HG03378 (cell line): ENCODE measurements around the gene ADAMTSL3.
"Not testable (repeated sequence)": the region's sequence is repeated elsewhere in the genome, so short reads cannot be mapped to it uniquely, and the experiment has no call there.

Experiments used
- ATAC-seq: cut with Tn5 transposase; IDR thresholded peaks from one replicate; pipeline ENCODE4 v1.9.1; 2021; ENCODE audit warnings: mild to moderate bottlenecking, moderate library complexity; ENCODE audit not compliant: unreplicated experiment

ADAMTSL3 gene

GRCh38 chr15:83745771-83746170, 91.8 kb downstream of the ADAMTSL3 start:
- no peak for ATAC-seq

- no peak for ATAC-seq
Observed at GRCh38 chr15:83746231-83746630, 92.3 kb downstream of the ADAMTSL3 start.

GRCh38 chr15:83747050-83747717, 93.3 kb downstream of the ADAMTSL3 start:
- ATAC-seq, result no peak

GRCh38 chr15:83747718-83748110, 93.8 kb downstream of the ADAMTSL3 start:
- no peak for ATAC-seq

DNA sequence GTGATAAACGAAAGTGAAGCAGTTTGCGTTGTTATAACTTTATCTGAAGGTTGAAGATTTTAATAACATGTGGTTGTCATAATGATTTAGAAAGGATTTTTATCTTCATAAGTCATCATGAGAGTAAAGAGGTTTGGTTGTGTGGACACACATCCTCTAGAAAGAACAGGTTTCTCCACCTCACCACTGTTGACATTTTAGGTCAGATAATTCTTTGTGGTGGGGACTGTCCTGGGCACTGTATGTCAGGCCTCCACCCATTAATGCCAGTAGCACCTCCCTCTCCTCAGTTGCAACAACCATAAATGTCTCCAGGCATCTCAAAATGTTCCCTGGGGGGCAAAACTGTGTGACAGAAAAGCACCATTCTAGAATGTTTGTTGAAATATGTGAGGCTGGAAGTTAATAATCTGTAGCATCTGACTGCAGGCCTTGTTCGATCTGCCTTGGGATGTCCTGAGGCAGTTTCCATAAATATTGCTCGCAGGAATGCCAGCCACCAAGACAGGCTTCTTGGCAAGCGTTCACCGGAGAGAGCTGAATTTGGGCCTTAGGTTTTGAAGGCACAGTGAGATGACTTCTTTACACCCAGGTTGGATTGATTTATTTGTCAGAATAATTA, 100.1 kb downstream of the ADAMTSL3 start:
- no peak for ATAC-seq

- not testable (repeated sequence) for ATAC-seq
Observed at GRCh38 chr15:83757291-83757690, 103.4 kb downstream of the ADAMTSL3 start.

GRCh38 chr15:83762367-83762766, 108.4 kb downstream of the ADAMTSL3 start:
- no peak for ATAC-seq

DNA sequence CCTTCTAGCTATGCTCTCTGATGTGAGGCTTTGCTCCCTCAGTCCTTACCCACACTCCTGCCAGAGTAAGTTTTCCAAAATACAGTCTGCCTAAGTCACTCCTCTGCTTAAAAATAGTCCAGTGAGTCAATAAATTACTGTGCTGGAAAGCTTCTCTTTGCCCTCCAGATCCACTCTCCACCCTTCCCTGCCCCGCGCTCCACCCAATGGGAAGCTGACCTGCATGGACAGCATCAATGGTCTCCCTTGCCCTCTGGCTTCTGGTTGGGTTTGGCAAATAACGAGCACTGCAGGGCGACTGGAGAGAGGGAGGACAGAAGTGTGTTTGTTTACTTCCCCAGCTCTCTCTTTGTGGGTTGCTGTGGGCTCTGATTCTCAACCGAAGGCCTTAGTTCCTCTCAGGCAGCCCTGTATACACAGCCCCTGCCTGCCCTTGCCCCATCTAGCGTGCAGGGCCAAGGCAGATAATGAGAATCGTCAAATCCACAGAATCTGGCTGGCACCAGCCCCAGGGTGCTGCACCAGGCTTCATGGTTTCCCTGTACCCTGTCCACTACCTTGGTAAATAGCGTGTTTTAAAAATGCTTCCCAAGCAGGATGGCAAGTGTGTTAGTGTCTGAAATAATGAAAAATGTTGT, 110.4 kb downstream of the ADAMTSL3 start:
- no peak for ATAC-seq

GRCh38 chr15:83766339-83766738, 112.4 kb downstream of the ADAMTSL3 start:
- ATAC-seq, result no peak

GRCh38 chr15:83767741-83768140, 113.8 kb downstream of the ADAMTSL3 start:
- ATAC-seq, result no peak

DNA sequence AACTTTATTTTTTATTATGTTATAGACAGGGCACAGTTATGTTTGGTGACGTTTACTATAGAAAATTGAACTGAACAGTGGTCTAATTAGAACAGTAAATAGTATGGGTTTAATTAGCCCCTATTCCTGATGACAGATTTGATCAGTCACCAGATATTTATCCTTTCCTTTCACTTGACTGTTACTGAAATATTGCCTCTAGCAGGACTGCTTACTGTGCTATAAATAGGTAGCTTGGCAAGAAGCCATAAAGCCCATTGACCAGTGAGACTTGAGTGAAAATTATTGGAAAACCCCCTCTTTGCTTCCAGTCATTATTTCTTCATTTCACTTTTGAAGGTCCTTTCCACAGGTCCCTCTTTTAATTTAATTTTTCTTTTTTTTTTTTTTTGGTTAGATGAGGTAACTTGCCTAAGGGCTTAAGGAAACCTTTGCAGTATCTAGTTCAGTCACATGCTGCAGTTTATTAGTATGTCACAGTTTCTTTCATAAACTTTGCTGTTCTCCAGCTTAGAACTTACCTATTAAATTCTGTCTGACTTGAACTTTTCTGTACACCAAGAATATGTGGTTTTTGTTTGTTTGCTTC, 115.6 kb downstream of the ADAMTSL3 start:
- no peak for ATAC-seq

DNA sequence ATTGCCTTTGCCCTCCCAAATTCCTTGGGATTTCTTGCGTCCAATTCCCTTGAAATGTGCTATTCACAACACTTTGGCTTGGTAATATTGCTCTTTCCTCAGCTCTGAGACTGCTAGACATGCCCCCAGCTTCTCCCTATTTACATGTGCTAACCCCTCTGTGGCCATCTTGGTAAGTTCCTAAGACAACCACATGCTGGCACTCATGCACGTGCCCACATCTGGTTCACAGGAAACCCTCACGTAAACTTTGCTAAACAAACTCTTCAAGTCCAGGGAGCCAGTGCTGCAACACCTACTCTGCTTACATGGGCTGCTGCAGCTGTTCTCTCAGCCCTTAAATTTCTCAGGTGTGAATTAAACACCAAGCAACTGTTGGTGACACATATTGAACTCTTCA, 121.8 kb downstream of the ADAMTSL3 start:
- ATAC-seq, result no peak

GRCh38 chr15:83776986-83777385, 123.1 kb downstream of the ADAMTSL3 start:
- ATAC-seq, result no peak

DNA sequence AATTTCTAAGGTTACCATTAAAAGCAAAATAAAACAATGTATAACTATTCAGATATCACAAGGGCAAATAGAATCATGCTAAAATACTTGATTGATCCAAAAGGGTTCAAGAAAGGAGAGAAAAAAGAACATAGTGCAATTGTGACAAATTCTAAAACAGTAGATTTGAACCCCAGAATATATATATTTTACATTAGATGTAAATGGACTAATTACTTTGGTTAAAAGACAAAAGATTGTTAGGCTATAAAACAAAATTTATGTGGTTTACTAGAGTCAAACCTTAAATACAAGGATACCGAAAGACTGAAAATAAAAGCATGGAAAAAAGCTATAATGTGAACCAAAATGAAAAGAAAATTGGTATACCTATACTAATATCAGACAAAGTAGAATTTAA, 129.3 kb downstream of the ADAMTSL3 start:
- no peak for ATAC-seq

DNA sequence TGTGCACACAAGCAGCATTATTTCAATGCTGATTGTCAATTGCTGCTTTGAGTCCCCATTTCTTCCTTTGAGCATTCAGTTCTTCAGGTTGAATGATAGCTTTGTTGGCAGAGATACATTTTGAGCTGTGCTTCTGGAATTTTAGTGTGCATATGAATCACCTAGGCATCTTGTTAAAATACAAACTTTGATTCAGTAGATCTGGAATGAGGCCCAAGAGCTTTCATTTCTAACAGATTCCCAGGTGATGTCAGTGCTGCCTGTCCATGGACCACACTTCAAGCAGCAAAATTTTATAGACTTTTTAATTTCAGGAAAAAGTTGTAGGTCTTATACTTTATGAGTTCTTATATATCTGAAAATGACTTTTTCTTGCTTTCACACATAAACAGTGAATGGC, 131.1 kb downstream of the ADAMTSL3 start:
- no peak for ATAC-seq

- no peak for ATAC-seq
Observed at GRCh38 chr15:83786336-83786735, 132.4 kb downstream of the ADAMTSL3 start.

- no peak for ATAC-seq
Observed at GRCh38 chr15:83793069-83793468, 139.1 kb downstream of the ADAMTSL3 start.

DNA sequence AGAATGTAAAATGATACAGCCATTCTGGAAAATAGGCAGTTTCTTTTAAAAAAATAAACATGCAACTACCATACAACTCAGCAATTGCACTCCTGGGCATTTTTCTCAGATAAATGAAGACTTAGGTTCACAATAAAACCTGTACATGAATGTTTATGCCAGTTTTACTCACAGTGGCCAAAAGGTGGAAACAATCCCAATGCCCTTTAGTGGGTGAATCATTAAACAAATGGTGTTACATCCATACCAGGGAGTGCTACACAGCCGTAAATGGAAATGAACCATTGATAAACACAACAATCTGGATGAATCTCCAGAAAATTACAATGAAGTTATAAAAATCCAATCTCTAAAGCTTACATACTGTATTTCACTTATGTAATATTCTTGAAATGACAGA, 140.3 kb downstream of the ADAMTSL3 start:
- ATAC-seq, result no peak

GRCh38 chr15:83809345-83809744, 155.4 kb downstream of the ADAMTSL3 start:
- ATAC-seq, result no peak

DNA sequence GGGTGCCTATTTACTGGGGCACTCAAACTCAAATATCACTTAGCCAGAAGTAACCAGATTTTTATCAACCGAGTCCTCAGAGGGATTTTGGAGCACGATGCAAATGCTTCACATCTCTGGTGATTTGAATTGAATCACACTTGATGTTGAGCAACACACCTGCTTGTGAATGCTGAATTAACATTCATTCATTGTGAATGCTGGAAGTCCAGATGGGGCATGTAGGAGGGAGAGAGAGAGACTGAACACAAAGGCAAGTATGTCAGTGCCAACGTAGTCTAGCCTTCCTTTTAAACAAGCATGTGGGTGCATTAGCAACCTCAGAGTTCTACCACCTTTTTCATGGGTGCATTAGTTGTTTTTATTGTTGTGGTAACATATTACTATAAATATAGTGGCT, 156.2 kb downstream of the ADAMTSL3 start:
- no peak for ATAC-seq

DNA sequence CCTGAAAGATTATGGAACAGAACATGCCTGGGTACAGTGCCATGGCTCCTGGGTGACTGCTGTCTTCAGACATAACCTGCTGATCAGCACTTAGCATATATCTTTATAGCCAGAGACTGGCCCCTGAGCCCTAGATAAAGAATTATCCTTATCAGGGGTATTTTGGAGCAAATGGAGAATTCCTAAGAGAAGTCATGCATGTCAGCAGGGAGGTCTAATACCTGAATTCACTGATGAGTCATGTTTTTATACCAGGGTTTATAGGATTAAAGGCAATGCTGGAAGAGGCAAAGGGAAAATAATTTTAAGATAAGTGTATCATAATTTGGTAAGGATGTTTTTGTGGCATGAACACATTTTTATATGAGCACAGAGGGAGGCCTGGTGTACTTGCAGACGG, 159.8 kb downstream of the ADAMTSL3 start:
- no peak for ATAC-seq

DNA sequence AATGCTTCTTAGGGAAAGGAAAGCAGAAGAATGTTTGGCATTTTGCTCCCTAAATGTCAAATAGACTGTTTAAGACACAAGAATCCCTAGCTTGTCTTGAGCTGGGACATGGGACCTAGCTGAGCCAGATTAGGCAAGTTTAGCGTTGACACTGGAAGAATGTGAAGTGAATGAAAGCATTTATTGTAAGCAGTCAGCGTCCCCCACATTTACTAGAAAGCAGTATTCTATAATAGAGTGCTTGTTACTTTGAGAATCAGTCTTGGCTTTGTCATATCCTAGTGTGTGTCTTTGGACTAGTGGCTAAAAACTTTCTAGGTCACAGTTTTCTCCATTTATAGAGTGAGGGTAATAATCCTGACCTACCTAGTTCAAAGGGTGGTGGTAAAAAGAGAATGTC, 161.6 kb downstream of the ADAMTSL3 start:
- ATAC-seq, result no peak
